ENCODE data around the gene TAF1C.
"Not testable (repeated sequence)": the region's sequence is repeated elsewhere in the genome, so short reads cannot be mapped to it uniquely, and the experiment has no call there.

TAF1C gene

DNA sequence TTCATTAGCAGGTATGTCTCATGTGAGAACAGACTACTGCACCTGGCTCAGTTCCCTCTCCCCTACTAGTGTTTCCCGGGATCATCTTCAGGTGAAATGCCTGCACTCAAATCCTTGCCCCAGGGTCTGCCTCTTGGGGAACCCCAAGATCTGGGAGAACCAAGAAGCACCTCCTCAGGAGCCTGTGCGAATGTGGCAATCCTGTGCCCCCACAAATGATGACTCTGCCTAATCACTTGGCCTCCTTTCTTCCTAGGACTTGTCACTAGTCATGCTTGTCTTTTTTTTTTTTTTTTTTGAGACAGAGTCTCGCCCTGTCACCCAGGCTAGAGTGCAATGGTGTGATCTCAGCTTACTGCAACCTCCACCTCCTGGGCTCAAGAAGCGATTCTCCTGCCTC lies 25.8 kb upstream of the TAF1C start:
- H3K4me3 ChIP-seq (replicated peaks; ENCODE audit: low read depth, low read length): no peak overlapping the region
- DNase-seq (ENCODE audit: extremely low read depth, low read depth): no peak
- TF ChIP-seq, protein P1, sequence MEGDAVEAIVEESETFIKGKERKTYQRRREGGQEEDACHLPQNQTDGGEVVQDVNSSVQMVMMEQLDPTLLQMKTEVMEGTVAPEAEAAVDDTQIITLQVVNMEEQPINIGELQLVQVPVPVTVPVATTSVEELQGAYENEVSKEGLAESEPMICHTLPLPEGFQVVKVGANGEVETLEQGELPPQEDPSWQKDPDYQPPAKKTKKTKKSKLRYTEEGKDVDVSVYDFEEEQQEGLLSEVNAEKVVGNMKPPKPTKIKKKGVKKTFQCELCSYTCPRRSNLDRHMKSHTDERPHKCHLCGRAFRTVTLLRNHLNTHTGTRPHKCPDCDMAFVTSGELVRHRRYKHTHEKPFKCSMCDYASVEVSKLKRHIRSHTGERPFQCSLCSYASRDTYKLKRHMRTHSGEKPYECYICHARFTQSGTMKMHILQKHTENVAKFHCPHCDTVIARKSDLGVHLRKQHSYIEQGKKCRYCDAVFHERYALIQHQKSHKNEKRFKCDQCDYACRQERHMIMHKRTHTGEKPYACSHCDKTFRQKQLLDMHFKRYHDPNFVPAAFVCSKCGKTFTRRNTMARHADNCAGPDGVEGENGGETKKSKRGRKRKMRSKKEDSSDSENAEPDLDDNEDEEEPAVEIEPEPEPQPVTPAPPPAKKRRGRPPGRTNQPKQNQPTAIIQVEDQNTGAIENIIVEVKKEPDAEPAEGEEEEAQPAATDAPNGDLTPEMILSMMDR (IDR thresholded peaks at IDR 0.05; ENCODE audit: low read depth, low read length, missing control alignments): no peak

DNA sequence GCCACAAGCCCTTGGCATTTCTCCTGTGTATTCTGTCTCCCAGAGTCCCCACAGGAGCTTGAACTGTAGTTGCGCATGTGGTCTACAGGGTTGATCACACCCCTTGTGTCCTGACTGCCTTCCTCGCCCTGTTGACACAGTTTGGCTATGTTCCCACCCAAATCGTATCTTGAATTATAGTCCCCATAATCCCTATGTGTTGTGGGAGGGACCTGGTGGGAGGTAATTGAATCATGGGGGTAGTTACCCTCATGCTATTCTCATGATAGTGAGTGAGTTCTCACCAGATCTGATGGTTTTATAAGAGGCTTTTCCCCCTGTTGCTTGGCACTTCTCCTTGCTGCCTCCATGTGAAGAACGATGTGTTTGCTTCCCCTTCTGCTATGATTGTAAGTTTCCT lies 25.3 kb upstream of the TAF1C start:
- TF ChIP-seq, protein P1 (IDR thresholded peaks at IDR 0.05; ENCODE audit: low read depth, low read length, missing control alignments): no peak

DNA sequence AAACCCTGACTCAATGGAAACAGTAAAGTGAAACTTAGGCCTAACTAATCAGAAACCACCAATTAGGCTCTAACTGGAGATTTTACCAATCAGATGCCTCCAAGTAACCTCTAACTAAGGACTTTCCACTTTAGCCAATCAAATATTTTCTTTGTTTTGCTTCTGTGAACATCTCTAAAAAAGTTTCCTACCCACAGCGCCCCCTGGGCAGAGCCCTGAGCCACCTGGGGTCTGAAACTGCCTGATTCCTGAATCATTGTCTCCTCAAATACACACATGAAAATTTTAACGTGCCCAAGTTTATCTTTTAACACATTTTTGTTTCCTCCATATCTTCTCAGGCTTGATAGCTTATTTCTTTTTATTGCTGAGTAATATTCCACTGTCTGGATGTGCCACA lies 23.1 kb upstream of the TAF1C start:
- H3K4me3 ChIP-seq (replicated peaks; ENCODE audit: low read depth, low read length): no peak overlapping the region
- TF ChIP-seq, protein P1 (IDR thresholded peaks at IDR 0.05; ENCODE audit: low read depth, low read length, missing control alignments): peak; percentile 36

More for the DNA sequence above, 25.3 kb upstream of the TAF1C start:
- no peak overlapping the region for H3K4me3 ChIP-seq (replicated peaks; ENCODE audit: low read depth, low read length)
- DNase-seq (ENCODE audit: extremely low read depth, low read depth): no peak

DNA sequence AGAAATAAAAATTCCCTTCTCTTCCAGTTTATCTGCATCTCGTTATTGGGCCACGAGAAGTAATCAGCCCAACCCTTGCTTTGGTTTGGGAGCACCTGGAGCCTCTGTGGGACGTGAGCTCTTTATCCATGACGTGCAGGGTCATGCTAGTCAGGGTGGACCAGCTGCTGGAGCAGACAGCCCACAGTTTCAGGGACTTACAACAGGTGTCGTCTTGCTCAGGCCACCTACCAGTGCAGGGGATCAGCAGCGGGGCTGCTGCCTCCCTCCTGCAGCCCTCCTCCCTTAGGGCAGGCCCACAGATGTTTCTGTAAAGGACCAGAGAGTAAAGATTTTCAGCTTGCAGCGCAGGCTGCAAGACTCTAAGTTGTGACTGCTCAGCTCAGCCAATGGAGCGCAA lies 21.0 kb upstream of the TAF1C start:
- DNase-seq (ENCODE audit: extremely low read depth, low read depth): no peak
- no peak overlapping the region for H3K4me3 ChIP-seq (replicated peaks; ENCODE audit: low read depth, low read length)
- TF ChIP-seq, protein P1 (IDR thresholded peaks at IDR 0.05; ENCODE audit: low read depth, low read length, missing control alignments): no peak

More for the DNA sequence above, 23.1 kb upstream of the TAF1C start:
- no peak for DNase-seq (ENCODE audit: extremely low read depth, low read depth)

DNA sequence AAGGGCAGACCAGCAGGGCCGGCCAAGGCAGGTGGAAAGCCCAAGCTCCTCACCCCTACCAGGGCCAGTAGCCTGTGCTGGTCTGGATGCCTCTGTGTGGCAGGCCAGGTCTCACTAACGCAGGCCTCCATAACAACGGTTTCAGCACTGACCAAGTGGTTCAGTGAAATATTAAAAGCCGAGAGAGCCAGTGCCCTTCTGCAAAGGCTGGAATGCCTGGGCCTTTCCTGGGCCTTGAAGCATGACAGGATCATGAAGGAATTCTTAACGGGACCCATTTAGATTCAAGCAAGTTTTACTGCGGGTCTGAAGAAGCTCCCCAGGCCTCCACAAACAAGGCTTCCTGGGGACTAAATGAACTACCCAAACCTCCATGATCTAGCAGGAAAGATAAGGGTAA lies 20.4 kb upstream of the TAF1C start:
- TF ChIP-seq, protein P1 (IDR thresholded peaks at IDR 0.05; ENCODE audit: low read depth, low read length, missing control alignments): no peak
- H3K4me3 ChIP-seq (replicated peaks; ENCODE audit: low read depth, low read length): no peak overlapping the region
- no peak for DNase-seq (ENCODE audit: extremely low read depth, low read depth)

DNA sequence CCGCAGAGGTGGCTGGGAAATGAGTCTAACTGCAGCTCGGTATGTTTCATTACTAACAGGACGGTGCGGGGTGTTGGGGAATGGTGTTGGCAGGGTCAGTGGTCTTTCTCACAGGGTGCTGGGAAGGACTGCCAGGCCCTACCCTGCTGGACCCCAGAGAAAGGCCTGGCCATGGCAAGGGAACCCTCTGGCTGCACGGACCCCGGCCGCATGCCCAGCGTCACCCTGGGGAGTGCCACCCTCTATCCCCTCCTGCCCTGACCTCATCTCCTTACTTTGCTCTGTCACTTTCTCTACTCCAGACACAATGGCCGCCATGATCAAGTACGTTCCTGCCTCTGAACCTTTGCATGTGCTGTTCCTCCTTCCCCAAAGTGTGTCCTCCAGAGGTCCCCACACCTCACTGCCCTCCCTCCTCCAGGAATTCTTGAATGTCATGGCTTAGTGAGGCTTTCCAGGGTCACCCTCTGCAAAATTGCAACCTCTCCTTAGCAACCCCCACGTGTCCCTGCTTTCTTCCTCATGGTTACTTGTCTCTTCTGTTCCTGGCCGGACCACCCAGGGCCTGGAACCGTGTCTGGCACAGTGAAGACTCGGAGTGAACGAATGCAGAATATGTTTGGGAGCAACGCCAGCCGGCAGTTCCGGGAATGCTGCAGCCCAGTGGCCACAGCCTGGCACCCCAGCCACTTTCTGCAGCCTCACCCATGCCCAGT lies 19.3 kb upstream of the TAF1C start:
- DNase-seq (ENCODE audit: extremely low read depth, low read depth): no peak
- H3K4me3 ChIP-seq (replicated peaks; ENCODE audit: low read depth, low read length): no peak overlapping the region
- TF ChIP-seq, protein P1 (IDR thresholded peaks at IDR 0.05; ENCODE audit: low read depth, low read length, missing control alignments): no peak

DNA sequence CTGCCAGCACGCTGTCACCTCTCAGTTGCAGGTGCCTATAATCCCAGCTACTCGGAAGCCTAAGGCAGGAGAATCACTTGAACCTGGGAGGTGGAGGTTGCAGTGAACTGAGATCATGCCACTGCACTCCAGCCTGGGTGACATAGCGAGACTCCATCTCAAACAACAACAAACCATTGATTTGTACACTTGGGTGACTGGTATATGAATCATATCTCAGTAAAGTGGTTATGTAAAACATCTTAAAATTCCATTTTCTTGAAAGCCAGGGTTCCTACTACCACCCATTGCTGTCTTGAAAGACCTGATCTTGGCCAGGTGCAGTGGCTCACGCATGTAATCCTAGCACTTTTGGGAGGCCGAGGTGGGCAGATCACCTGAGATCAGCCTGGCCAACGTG lies 18.3 kb upstream of the TAF1C start:
- not testable (repeated sequence) for DNase-seq (ENCODE audit: extremely low read depth, low read depth); H3K4me3 ChIP-seq (replicated peaks; ENCODE audit: low read depth, low read length)

DNA sequence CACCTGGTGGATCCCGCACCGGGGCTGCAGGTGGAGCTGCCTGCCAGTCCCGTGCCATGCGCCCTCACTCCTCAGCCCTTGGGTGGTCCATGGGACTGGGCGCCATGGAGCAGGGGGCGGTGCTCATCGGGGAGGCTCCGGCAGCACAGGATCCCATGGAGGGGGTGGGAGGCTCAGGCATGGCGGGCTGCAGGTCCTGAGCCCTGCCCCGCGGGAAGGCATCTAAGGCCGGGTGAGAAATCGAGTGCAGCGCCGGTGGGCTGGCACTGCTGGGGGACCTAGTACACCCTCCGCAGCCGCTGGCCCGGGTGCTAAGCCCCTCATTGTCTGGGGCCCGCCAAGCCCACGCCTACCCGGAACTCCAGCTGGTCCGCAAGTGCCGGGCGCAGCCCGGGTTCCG lies 17.7 kb upstream of the TAF1C start:
- DNase-seq (ENCODE audit: extremely low read depth, low read depth); H3K4me3 ChIP-seq (replicated peaks; ENCODE audit: low read depth, low read length): not testable (repeated sequence)
